Breast epithelium (tissue), 3 donors: ENCODE results near the gene IRF6.

Experiments
- POLR2AphosphoS5 ChIP-seq, 3 donors: sonication (generic); formaldehyde crosslinking; IDR thresholded peaks; one replicate each; pipeline ENCODE4 v1.6.1; 2017; ENCODE audit warnings: antibody characterized with exemption in 3 of 3
- TF ChIP-seq, protein P1 (sequence below), 3 donors: fragments of 450-650 bp; IDR thresholded peaks; one replicate each; pipeline ENCODE4 v1.5.1; 2016 to 2017; ENCODE audit warnings: antibody characterized with exemption in 3 of 3, mild to moderate bottlenecking in 3 of 3, moderate library complexity in 3 of 3

DNA sequence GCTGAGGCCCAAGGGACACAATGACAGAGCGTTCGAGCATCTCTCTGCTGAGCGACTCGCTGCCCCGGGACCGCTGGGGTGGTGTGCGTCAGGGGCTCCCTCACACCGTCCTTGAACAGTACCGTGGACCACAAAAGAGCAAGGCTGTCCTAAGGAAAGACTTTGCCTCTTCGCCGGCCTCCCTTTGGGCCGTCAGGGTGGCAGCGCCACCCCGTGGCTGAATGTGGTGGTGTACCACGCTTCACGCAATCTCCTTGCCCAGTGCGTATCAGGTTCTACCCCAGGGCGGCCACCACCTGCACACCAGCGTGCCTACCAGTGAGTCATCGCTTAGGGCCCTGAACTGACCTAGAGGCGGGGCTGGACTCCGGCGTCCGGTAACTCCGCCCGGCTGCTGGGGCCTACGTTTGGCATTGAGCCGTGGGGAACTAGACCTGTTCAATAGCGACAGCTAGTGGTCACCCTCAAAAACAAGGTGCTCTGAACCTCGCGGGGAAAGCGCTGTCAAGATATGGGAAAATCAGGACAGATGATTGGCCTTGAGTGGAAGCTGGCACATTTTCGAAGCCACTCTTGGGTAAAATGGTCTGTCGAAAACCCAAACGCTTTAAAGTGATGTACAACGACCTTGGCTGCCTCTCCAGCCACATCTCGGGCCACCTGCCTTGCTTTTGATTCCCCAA is 58.2 kb downstream of the IRF6 start:
- TF ChIP-seq, protein P1, sequence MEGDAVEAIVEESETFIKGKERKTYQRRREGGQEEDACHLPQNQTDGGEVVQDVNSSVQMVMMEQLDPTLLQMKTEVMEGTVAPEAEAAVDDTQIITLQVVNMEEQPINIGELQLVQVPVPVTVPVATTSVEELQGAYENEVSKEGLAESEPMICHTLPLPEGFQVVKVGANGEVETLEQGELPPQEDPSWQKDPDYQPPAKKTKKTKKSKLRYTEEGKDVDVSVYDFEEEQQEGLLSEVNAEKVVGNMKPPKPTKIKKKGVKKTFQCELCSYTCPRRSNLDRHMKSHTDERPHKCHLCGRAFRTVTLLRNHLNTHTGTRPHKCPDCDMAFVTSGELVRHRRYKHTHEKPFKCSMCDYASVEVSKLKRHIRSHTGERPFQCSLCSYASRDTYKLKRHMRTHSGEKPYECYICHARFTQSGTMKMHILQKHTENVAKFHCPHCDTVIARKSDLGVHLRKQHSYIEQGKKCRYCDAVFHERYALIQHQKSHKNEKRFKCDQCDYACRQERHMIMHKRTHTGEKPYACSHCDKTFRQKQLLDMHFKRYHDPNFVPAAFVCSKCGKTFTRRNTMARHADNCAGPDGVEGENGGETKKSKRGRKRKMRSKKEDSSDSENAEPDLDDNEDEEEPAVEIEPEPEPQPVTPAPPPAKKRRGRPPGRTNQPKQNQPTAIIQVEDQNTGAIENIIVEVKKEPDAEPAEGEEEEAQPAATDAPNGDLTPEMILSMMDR (IDR thresholded peaks at IDR 0.05), result peak; percentile 98
- peak; percentile 47 to 54 (median 52) for TF ChIP-seq POLR2AphosphoS5 (IDR thresholded peaks at IDR 0.05)
